Loucy (cell line): ENCODE measurements around the gene MYADML2.

Experiments
- CTCF ChIP-seq: fragments of 200-600 bp; sonication (generic); conservative IDR thresholded peaks from 2 replicates; pipeline ENCODE4 v1.5.1; 2014; ENCODE audit warnings: mild to moderate bottlenecking, antibody characterized with exemption, low read length
- EZH2phosphoT487 ChIP-seq: fragments of 200-600 bp; IDR thresholded peaks from 2 replicates; pipeline ENCODE4 v1.6.1; 2018; ENCODE audit warnings: antibody characterized with exemption, mild to moderate bottlenecking, moderate library complexity, borderline replicate concordance

GRCh38 chr17:81968850-81969812 lies 22.1 kb upstream of the MYADML2 start:
- no peak for TF ChIP-seq CTCF
- TF ChIP-seq EZH2phosphoT487: no peak
